GM18858 (cell line): ENCODE measurements around the gene KRTAP5-11.
"Not testable (repeated sequence)": the region's sequence is repeated elsewhere in the genome, so short reads cannot be mapped to it uniquely, and the experiment has no call there.

Experiments used
- ATAC-seq: cut with Tn5 transposase; IDR thresholded peaks from one replicate; pipeline ENCODE4 v1.9.1; 2021; ENCODE audit not compliant: unreplicated experiment

The KRTAP5-11 gene

GRCh38 chr11:71557257-71557656 is 25.4 kb downstream of the KRTAP5-11 start:
- ATAC-seq = no peak

- no peak for ATAC-seq
These were observed 26.7 kb downstream of the KRTAP5-11 start for GRCh38 chr11:71556018-71556417.

DNA sequence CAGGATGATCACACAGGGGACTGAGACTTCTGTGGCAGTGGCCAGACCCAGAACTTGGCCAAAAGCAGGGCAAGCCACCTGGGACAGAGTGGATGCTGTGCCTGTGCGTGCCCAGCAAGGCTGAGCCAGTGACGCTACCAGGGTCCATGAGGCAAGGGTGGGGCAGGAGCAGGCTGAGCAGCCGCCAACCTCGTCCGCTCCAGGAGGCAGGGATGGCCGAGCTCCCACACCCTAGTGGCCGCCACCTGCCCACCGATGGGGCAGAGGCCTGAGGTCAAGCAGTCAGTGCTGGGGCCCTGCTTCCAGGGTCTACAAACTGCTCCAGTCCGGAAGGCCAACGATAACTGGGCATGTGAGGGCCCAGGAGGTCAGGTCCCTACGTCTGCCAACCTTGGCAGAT is 27.2 kb downstream of the KRTAP5-11 start:
- ATAC-seq = no peak

GRCh38 chr11:71554996-71555395 is 27.7 kb downstream of the KRTAP5-11 start:
- no peak for ATAC-seq

DNA sequence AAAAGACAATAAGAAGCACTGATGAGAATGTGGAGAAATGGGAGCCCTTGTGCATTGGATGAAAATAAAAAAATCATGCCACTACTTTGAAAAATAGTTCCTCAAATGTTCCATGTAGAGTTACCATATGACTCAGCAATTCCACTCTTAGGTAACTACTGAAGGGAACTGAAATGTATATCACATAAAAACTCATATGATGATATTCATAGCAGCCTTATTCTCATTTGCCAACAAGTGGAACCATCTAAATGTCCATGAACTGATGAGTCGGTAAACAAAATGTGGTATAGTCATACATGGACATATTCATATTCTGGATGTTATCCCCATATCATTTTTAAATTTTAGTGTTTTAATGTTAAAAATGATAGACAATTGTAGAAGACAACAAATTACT is 31.0 kb downstream of the KRTAP5-11 start:
- ATAC-seq = no peak

DNA sequence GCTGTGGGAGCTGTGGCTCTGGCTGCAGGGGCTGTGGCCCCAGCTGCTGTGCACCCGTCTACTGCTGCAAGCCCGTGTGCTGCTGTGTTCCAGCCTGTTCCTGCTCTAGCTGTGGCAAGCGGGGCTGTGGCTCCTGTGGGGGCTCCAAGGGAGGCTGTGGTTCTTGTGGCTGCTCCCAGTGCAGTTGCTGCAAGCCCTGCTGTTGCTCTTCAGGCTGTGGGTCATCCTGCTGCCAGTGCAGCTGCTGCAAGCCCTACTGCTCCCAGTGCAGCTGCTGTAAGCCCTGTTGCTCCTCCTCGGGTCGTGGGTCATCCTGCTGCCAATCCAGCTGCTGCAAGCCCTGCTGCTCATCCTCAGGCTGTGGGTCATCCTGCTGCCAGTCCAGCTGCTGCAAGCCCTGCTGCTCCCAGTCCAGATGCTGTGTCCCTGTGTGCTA is 33.9 kb downstream of the KRTAP5-11 start:
- ATAC-seq = no peak

DNA sequence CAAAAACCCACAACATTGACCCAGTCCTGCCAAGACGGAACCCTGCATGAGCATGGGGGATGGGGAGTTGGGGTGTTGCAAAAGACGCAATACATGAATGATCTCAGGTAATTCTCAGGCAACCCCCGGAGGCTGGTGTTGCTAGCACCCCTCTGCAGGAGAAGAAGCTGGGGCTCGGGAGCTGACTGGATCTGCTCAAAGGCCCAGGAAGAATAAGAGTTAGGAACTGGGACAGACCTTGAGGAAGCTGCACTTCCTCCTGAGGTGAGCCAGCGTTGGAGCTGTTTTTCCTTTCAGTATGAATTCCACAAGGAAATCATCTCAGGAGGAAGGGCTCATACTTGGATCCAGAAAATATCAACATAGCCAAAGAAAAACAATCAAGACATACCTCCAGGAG is 34.6 kb downstream of the KRTAP5-11 start, which contains the start of gene KRTAP5-9:
TSS of gene KRTAP5-9 (plus strand) at position 301 of the 400 bp plus-strand sequence. CDS start 238 bp downstream, outside the sequence.
- ATAC-seq = no peak

DNA sequence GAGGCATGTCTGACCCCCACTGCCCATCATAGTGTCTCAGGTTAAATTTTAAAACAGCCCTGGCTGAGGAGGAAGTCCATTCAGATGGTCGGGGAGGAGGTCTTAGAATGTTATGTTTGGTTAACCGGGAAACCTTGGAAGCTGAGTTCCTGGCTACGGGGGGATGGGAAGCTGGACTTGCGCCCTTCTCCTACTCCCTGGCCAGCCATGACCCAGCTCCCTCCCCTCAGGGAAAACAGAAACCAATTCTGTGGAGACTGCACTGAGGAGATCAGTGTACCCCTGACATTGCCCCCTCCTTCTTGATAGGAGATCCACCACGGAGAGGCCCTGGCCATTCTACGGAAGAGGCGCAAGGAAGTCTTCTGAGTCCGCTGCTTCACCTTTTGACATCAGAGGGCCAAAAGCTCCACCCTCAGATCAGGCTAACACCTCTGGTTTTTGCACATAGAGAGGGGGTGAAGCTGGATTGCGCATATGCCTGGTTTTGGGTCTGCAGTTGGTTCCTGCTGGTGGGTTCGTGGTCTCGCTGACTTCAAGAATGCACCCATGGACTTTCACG is 37.2 kb downstream of the KRTAP5-11 start:
- ATAC-seq = no peak

- no peak for ATAC-seq
These were observed 38.0 kb downstream of the KRTAP5-11 start for GRCh38 chr11:71544525-71545214.

GRCh38 chr11:71543866-71544265 is 38.8 kb downstream of the KRTAP5-11 start:
- no peak for ATAC-seq

DNA sequence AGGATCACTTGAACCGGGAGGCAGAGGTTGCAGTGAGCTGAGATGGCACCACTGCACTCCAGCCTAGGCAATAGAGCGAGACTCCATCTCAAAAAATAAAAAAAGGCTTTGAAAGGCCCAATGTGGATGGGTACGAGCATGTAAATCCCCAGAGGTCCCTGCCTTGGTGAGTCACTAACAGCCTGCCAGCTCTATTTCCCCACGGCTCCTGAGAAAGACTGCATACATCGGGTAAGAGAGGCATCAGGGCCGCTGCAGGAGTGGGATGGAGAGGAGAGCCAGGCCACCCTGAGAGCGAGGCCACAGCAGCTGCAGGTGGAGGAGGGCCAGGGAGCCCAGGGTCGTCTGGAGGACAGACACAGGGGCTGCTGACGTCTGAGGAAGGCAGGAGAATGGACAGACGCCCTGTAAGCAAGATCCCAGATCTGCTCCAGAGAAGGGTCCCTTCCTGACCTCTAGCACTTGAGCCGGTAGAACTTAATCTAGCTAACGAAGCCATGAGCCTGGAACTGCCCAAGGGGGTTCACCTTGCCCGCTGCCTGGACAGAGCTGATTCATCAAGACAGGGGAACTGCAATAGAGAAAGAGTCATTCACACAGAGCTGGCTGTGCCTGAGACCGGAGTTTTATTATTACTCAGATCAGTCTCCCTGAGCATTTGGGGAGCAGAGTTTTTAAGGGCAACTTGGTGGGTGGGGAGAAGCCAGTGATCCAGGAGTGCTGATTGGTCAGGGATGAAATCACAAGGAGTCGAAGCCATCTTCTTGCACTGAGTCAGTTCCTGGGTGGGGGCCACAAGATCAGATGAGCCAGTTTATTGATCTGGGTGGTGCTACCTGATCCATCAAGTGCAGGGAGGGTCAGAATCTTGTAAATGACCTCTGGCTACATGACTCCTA is 39.5 kb downstream of the KRTAP5-11 start:
- no peak for ATAC-seq

DNA sequence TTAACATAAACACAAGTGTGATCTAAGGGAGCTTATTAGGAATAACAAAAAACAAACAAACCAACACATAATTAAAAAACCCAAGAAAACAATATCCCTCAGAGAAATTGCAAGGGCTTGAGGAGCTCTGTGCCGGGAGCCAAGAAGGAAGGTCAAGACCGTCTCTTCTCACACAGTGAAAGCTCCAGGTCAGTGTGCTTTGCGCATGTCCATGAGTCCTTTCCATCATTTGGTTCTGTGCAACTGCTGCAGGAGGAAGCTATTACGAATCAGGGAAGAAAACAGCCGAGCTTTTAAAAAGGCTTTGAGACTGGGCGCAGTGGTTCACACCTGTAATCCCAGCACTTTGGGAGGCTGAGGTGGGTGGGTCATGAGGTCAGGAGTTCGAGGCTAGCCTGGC is 40.3 kb downstream of the KRTAP5-11 start:
- no peak for ATAC-seq

- not testable (repeated sequence) for ATAC-seq
These were observed 42.0 kb downstream of the KRTAP5-11 start for GRCh38 chr11:71540521-71541304.

- ATAC-seq = not testable (repeated sequence)
These were observed 42.7 kb downstream of the KRTAP5-11 start for GRCh38 chr11:71539971-71540370.

- no peak for ATAC-seq
These were observed 43.7 kb downstream of the KRTAP5-11 start for GRCh38 chr11:71539017-71539416.

DNA sequence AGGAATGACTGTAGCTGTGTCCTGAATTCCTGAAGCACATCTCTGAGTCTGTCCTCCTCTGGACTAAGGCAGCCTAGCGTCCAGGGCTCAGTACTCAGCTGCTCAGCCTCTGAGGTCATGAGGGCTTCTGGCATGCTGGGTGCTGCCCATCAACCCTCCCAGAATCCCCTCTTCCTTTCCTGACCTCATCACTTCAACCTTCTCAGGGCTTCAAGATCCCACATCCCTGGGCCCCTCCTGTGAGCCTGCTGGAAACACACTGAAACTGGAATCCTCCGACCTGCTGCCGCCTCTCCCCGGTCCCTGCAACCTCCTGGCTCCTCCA is 44.0 kb downstream of the KRTAP5-11 start:
- ATAC-seq = no peak

GRCh38 chr11:71537977-71538665 is 44.6 kb downstream of the KRTAP5-11 start, which contains the start of gene KRTAP5-8:
Gene KRTAP5-8 (plus strand): TSS chr11:71538025. CDS start chr11:71538056, 31 bp downstream.
- ATAC-seq = not testable (repeated sequence)

- no peak for ATAC-seq
These were observed 45.1 kb downstream of the KRTAP5-11 start for GRCh38 chr11:71537537-71537936.

GRCh38 chr11:71535825-71536224 is 46.9 kb downstream of the KRTAP5-11 start:
- no peak for ATAC-seq
